Measurements from ENCODE around the gene COMMD2. TPM values are rescaled to one million over a fixed set of nuclear protein-coding genes. Genes with fewer than 3 reads are reported as not detected.

COMMD2 gene
- total and polyA plus RNA-seq, 2 of the 4 experiments (the other 2 are of a cell fraction), result 23.6 to 46.1 TPM

DNA sequence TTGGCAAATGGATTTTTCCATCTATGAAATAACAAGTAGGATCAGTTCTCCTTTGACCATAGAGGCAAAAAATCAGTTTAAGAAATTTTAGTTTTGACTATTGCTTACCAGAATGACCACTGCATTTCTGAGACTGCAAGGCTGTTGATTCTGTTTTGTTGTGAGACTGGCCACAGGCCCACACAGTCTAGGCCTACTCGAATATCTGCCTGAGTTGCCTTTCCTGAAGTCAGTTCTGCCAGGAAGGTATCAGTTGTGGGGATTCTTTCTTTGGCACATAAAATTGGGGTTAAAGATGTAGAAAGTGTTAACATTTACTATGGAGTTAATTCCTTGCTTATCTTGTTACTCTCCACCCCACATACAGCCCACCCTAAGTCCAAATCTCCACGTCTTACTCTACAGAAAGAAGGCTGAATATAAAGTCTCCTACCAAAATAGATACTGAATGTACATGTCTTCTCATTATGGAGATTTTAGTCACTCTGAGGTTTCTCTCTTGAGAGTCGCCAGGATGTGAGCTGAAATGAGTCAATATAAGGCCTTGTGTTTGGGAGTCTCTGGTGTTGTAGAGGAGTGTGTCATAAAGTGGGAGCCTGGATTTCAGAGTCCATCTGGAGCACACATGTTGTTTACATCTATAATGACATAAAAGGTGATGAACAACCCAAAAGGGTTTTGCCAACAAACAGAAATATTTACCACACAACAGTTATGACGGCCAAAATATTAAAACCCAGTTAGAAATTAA, 49.4 kb downstream of the COMMD2 start:
- peak overlapping the region; percentile 34; the same call in 1 of the 2 replicates for H3K56ac ChIP-seq (ENCODE audit: extremely low read depth, insufficient read depth, low read length)
- peak overlapping the region; percentile 95 for H4K5ac ChIP-seq (ENCODE audit: low read depth, low read length)
- peaks cover 8% of the 10 kb centered on the region for H3K4me1 ChIP-seq (ENCODE audit: control insufficient read depth, insufficient read depth, low read length)
- H4K91ac ChIP-seq (ENCODE audit: insufficient read depth, low read depth, low read length), result peak overlapping the region; percentile 83
- peak overlapping the region; percentile 51; the same call in 1 of the 2 replicates for H3K4me2 ChIP-seq (ENCODE audit: low read depth, low read length)
- peak overlapping the region; percentile 52 for H2AFZ ChIP-seq (replicated peaks; ENCODE audit: low read length, poor library complexity)
- WGBS, 2 experiments (ENCODE audit: extremely low coverage in 2 of 2, insufficient read length in 1 of 2), result no CpG with 5 or more reads among the region's 4 CpGs
- no peak overlapping the region for H3K4me3 ChIP-seq (ENCODE audit: insufficient read depth, low read depth, low read length)
- peak overlapping the region; percentile 79 for H3K4ac ChIP-seq (ENCODE audit: low read depth, low read length)
- dilution Hi-C loops (cut with HindIII; ENCODE audit: low sequenced_read_pairs, unreplicated experiment), result no loop called here
- intact Hi-C loops (cut with micrococcal nuclease), result loop anchor here (5.0 kb wide), 1 partner anchor 46 kb away; the partner anchor contains the start of gene WWTR1
- peak overlapping the region; percentile 96 for H2BK5ac ChIP-seq (ENCODE audit: low read depth, low read length, poor library complexity, severe bottlenecking)
- no peaks in the 10 kb centered on the region for H3K36me3 ChIP-seq (ENCODE audit: control insufficient read depth, insufficient read depth, low read length)
- CTCF ChIA-PET, result interaction anchor here (1.8 kb wide), 1 partner anchor 14 kb away, joined by 7 read pairs; no protein-coding TSS in a partner anchor
- no peaks in the 10 kb centered on the region for H3K27me3 ChIP-seq (ENCODE audit: control insufficient read depth, insufficient read depth, low read length)
- in situ Hi-C loops (cut with MboI; ENCODE audit: low sequenced_read_pairs), result loop anchor here (25.0 kb wide), 2 partner anchors 591 to 741 kb away; no protein-coding TSS in a partner anchor
- no peaks in the 10 kb centered on the region for H3K79me1 ChIP-seq (ENCODE audit: low read depth in 1 of 2, low read length in 2 of 2)
- peak overlapping the region; percentile 85 for H3K27ac ChIP-seq (ENCODE audit: insufficient read depth, low read length)
- peak overlapping the region; percentile 93 for H3K14ac ChIP-seq (replicated peaks; ENCODE audit: low read depth, low read length)
- peak overlapping the region; percentile 38 for H2AK5ac ChIP-seq (ENCODE audit: low read depth, low read length)
- H2AK9ac ChIP-seq (replicated peaks; ENCODE audit: low read depth, low read length, poor library complexity), result no peak overlapping the region
- peak overlapping the region; percentile 63; the same call in 1 of the 2 replicates for H3K23ac ChIP-seq (ENCODE audit: low read depth, low read length)
- peak; percentile 96 for ATAC-seq (ENCODE audit: low read depth)
- peak overlapping the region; percentile 98 for H3K18ac ChIP-seq (ENCODE audit: low read depth, low read length)
- H2BK15ac ChIP-seq (ENCODE audit: low read depth, low read length), result peak overlapping the region; percentile 81; the same call in 2 of the 3 replicates
- H2BK20ac ChIP-seq (ENCODE audit: low read depth, low read length), result peak overlapping the region; percentile 90
- POLR2A ChIA-PET (ENCODE audit: unreplicated experiment), result interaction anchor here (0.5 to 0.7 kb wide), 2 partner anchors 206 to 307 kb away, joined by 3 to 4 read pairs; no protein-coding TSS in a partner anchor
- no TSS peak for BruUV-seq (replicated peaks)
- H4K8ac ChIP-seq (ENCODE audit: low read depth in 2 of 2, low read length in 2 of 2), result peak overlapping the region; percentile 10 to 84; a peak in 3 of 4 replicates
- H4K20me1 ChIP-seq (ENCODE audit: insufficient read depth, low read length), result no peaks in the 10 kb centered on the region
- TF ChIP-seq BHLHE40 (IDR thresholded peaks at IDR 0.05; ENCODE audit: low read depth, low read length) (0 out of 2 replicates have a peak, but pooled peaks have one; percentile 20), RFX5 (IDR thresholded peaks at IDR 0.05; ENCODE audit: low read depth, low read length) (no peak), FOS (IDR thresholded peaks at IDR 0.05; ENCODE audit: low read depth, low read length) (peak; percentile 61; the same call in 1 of the 2 replicates)
- peak overlapping the region; percentile 91 for H2BK120ac ChIP-seq (ENCODE audit: low read depth, low read length)
- H3K9me3 ChIP-seq (ENCODE audit: control insufficient read depth, insufficient read depth, low read length), result peaks cover 7% of the 10 kb centered on the region
- peak; percentile 97 for DNase-seq
- H3K9me1 ChIP-seq (ENCODE audit: insufficient read depth, low read length), result peaks cover 7% of the 10 kb centered on the region
- H3K9ac ChIP-seq (ENCODE audit: low read depth, low read length), result peak overlapping the region; percentile 50; the same call in 1 of the 2 replicates

Data from IMR-90 (cell line).